ENCODE results near the gene HIRA. TPM values are rescaled to one million over a fixed set of nuclear protein-coding genes. Genes with fewer than 3 reads are reported as not detected.

The HIRA gene
- total RNA-seq, 1 experiment from 2014 or later, result 51.0 TPM

DNA sequence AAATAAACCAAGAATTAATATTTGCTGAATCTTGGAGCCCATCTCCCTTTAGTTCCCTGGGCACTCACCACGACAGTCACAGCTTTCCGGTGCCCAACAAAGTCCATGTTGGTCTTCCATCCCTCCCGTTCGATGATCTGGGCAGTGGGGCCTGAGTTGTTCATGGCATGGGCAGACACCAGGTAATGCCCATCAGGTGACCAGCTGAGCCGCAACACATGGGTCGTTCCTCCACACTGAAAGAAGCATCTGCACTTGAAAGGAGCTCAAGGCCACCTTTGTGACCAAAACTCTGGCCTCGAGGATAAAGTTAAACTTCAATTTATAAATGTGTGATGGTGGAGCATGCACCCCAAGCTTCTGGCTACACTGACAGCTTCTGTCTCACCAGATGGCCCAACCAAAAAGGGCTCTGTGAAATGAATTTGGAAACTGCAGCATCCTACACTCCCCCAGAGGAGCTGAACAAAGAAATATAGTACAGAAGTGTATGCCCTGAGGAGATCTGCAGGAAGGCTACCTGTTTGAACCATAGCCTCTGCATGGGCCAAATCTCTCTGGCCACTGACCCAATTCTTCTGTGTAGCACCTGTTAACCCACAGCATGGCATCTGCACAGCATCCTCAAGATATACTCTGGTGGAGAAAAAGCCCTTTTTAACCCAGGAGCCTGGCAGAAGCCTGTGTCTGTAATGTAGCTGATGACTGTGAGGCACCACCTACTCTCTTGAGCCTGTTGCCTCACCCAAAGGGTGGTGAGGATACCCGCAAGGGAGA lies 37.1 kb downstream of the HIRA start:
- TF ChIP-seq, protein P1, sequence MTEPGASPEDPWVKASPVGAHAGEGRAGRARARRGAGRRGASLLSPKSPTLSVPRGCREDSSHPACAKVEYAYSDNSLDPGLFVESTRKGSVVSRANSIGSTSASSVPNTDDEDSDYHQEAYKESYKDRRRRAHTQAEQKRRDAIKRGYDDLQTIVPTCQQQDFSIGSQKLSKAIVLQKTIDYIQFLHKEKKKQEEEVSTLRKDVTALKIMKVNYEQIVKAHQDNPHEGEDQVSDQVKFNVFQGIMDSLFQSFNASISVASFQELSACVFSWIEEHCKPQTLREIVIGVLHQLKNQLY (CRISPR knock-in tag; IDR thresholded peaks at IDR 0.05), result no peak
- TF ChIP-seq, protein P2, sequence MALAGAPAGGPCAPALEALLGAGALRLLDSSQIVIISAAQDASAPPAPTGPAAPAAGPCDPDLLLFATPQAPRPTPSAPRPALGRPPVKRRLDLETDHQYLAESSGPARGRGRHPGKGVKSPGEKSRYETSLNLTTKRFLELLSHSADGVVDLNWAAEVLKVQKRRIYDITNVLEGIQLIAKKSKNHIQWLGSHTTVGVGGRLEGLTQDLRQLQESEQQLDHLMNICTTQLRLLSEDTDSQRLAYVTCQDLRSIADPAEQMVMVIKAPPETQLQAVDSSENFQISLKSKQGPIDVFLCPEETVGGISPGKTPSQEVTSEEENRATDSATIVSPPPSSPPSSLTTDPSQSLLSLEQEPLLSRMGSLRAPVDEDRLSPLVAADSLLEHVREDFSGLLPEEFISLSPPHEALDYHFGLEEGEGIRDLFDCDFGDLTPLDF (CRISPR knock-in tag; IDR thresholded peaks at IDR 0.05), result no peak
- TF ChIP-seq, protein P3, sequence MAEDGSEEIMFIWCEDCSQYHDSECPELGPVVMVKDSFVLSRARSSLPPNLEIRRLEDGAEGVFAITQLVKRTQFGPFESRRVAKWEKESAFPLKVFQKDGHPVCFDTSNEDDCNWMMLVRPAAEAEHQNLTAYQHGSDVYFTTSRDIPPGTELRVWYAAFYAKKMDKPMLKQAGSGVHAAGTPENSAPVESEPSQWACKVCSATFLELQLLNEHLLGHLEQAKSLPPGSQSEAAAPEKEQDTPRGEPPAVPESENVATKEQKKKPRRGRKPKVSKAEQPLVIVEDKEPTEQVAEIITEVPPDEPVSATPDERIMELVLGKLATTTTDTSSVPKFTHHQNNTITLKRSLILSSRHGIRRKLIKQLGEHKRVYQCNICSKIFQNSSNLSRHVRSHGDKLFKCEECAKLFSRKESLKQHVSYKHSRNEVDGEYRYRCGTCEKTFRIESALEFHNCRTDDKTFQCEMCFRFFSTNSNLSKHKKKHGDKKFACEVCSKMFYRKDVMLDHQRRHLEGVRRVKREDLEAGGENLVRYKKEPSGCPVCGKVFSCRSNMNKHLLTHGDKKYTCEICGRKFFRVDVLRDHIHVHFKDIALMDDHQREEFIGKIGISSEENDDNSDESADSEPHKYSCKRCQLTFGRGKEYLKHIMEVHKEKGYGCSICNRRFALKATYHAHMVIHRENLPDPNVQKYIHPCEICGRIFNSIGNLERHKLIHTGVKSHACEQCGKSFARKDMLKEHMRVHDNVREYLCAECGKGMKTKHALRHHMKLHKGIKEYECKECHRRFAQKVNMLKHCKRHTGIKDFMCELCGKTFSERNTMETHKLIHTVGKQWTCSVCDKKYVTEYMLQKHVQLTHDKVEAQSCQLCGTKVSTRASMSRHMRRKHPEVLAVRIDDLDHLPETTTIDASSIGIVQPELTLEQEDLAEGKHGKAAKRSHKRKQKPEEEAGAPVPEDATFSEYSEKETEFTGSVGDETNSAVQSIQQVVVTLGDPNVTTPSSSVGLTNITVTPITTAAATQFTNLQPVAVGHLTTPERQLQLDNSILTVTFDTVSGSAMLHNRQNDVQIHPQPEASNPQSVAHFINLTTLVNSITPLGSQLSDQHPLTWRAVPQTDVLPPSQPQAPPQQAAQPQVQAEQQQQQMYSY (CRISPR knock-in tag; IDR thresholded peaks at IDR 0.05), result no peak
- no peak for TF ChIP-seq ETV6 (CRISPR knock-in tag; IDR thresholded peaks at IDR 0.05)
- TF ChIP-seq, protein P4, sequence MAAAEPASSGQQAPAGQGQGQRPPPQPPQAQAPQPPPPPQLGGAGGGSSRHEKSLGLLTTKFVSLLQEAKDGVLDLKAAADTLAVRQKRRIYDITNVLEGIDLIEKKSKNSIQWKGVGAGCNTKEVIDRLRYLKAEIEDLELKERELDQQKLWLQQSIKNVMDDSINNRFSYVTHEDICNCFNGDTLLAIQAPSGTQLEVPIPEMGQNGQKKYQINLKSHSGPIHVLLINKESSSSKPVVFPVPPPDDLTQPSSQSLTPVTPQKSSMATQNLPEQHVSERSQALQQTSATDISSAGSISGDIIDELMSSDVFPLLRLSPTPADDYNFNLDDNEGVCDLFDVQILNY (CRISPR knock-in tag; IDR thresholded peaks at IDR 0.05), result no peak
- no peak for TF ChIP-seq TP53 (CRISPR knock-in tag; IDR thresholded peaks at IDR 0.05)
- TF ChIP-seq GABPB1 (CRISPR knock-in tag; IDR thresholded peaks at IDR 0.05), result no peak
- TF ChIP-seq, protein P5, sequence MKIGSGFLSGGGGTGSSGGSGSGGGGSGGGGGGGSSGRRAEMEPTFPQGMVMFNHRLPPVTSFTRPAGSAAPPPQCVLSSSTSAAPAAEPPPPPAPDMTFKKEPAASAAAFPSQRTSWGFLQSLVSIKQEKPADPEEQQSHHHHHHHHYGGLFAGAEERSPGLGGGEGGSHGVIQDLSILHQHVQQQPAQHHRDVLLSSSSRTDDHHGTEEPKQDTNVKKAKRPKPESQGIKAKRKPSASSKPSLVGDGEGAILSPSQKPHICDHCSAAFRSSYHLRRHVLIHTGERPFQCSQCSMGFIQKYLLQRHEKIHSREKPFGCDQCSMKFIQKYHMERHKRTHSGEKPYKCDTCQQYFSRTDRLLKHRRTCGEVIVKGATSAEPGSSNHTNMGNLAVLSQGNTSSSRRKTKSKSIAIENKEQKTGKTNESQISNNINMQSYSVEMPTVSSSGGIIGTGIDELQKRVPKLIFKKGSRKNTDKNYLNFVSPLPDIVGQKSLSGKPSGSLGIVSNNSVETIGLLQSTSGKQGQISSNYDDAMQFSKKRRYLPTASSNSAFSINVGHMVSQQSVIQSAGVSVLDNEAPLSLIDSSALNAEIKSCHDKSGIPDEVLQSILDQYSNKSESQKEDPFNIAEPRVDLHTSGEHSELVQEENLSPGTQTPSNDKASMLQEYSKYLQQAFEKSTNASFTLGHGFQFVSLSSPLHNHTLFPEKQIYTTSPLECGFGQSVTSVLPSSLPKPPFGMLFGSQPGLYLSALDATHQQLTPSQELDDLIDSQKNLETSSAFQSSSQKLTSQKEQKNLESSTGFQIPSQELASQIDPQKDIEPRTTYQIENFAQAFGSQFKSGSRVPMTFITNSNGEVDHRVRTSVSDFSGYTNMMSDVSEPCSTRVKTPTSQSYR (CRISPR knock-in tag; IDR thresholded peaks at IDR 0.05), result no peak
- TF ChIP-seq GRHL2 (CRISPR knock-in tag; IDR thresholded peaks at IDR 0.05; ENCODE audit: insufficient replicate concordance, severe bottlenecking), result no peak
- TF ChIP-seq, protein P6, sequence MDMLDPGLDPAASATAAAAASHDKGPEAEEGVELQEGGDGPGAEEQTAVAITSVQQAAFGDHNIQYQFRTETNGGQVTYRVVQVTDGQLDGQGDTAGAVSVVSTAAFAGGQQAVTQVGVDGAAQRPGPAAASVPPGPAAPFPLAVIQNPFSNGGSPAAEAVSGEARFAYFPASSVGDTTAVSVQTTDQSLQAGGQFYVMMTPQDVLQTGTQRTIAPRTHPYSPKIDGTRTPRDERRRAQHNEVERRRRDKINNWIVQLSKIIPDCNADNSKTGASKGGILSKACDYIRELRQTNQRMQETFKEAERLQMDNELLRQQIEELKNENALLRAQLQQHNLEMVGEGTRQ (CRISPR knock-in tag; IDR thresholded peaks at IDR 0.05), result no peak
- TF ChIP-seq NR1H2 (CRISPR knock-in tag; IDR thresholded peaks at IDR 0.05), result no peak
- Mint-ChIP-seq H3K4me1 (no peaks in the 10 kb centered on the region), H3K4me3 (no peak overlapping the region), H3K27ac (no peak overlapping the region), H3K27me3 (ENCODE audit: low read depth) (no peaks in the 10 kb centered on the region), H3K9me3 (no peaks in the 10 kb centered on the region), H3K36me3 (peaks cover 54% of the 10 kb centered on the region)
- no peak for DNase-seq (ENCODE audit: low spot score)
- no peak for ATAC-seq
- CTCF ChIA-PET, result no interaction called here
- POLR2A ChIA-PET, result interaction anchor here (0.5 kb wide), 1 partner anchor 526 kb away, joined by 4 read pairs; no protein-coding TSS in a partner anchor

DNA sequence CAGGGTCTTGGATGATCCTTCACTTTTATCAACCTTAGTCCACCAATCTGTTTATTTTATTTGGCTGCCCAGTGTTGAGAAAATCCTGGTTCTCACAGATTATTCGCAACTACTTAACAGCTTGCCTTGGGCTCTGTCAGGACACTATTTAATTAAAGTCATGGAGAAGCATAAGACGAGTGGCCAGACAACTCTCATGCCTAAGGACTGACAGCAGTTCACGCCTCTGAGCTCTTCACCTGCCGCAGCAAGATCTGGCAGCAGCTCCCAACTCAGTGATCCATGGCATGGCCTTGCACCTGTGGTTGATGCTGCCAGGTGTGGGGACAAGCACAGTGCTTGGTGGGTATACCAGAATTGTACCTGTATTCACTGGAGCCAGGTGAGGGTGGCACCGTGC lies 37.8 kb downstream of the HIRA start:
- ChIA-PET CTCF (no interaction called here), POLR2A (no interaction called here)
- Mint-ChIP-seq H3K36me3 (peaks cover 59% of the 10 kb centered on the region), H3K4me1 (no peaks in the 10 kb centered on the region), H3K4me3 (no peak overlapping the region), H3K27ac (no peak overlapping the region), H3K9me3 (no peaks in the 10 kb centered on the region), H3K27me3 (ENCODE audit: low read depth) (no peaks in the 10 kb centered on the region)
- no peak for DNase-seq (ENCODE audit: low spot score)
- no peak for ATAC-seq
- TF ChIP-seq NR2C2 (CRISPR knock-in tag; IDR thresholded peaks at IDR 0.05) (no peak), GTF2I (CRISPR knock-in tag; conservative IDR thresholded peaks at IDR 0.05) (no peak), OVOL2 (CRISPR knock-in tag; IDR thresholded peaks at IDR 0.05; ENCODE audit: borderline replicate concordance) (no peak)
- TF ChIP-seq, protein P7, sequence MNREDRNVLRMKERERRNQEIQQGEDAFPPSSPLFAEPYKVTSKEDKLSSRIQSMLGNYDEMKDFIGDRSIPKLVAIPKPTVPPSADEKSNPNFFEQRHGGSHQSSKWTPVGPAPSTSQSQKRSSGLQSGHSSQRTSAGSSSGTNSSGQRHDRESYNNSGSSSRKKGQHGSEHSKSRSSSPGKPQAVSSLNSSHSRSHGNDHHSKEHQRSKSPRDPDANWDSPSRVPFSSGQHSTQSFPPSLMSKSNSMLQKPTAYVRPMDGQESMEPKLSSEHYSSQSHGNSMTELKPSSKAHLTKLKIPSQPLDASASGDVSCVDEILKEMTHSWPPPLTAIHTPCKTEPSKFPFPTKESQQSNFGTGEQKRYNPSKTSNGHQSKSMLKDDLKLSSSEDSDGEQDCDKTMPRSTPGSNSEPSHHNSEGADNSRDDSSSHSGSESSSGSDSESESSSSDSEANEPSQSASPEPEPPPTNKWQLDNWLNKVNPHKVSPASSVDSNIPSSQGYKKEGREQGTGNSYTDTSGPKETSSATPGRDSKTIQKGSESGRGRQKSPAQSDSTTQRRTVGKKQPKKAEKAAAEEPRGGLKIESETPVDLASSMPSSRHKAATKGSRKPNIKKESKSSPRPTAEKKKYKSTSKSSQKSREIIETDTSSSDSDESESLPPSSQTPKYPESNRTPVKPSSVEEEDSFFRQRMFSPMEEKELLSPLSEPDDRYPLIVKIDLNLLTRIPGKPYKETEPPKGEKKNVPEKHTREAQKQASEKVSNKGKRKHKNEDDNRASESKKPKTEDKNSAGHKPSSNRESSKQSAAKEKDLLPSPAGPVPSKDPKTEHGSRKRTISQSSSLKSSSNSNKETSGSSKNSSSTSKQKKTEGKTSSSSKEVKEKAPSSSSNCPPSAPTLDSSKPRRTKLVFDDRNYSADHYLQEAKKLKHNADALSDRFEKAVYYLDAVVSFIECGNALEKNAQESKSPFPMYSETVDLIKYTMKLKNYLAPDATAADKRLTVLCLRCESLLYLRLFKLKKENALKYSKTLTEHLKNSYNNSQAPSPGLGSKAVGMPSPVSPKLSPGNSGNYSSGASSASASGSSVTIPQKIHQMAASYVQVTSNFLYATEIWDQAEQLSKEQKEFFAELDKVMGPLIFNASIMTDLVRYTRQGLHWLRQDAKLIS (CRISPR knock-in tag; IDR thresholded peaks at IDR 0.05; ENCODE audit: borderline replicate concordance), result no peak
- TF ChIP-seq, protein P8, sequence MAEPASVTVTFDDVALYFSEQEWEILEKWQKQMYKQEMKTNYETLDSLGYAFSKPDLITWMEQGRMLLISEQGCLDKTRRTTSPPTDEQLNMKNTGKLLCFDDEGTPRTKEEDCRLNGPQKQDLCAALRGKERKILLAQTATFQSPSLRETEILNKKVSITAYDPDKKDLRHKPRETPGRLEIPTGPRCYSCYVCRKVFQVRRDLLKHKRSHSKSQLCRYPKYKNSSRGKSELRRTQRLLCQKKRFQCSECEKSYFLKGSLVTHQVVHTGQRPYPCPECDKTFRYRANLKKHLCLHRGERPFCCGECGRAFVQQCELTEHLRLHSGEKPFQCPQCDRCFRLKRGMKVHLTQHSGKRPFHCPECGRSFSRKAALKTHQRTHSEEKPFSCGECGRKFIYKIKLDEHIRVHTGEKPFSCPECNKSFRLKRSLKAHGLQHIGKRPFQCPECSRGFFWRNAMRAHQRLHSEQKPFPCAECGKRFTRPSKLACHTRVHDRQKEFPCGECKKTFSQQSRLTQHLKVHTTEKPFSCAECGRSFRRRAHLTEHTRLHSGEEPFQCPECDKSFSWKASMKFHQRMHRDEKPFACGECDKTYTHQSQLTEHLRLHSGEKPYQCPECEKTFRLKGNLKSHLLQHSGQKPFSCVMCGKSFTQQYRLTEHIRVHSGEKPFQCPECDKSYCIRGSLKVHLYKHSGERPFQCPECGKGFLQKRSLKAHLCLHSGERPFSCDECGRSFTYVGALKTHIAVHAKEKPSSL (CRISPR knock-in tag; conservative IDR thresholded peaks at IDR 0.05), result no peak
